Vagina (tissue), 2 donors: ENCODE data around the gene POFUT1.

Experiments used
- POLR2A ChIP-seq, 2 donors: fragments of 450-650 bp; IDR thresholded peaks; one replicate each; pipeline ENCODE4 v1.6.1; 2017; ENCODE audit warnings: antibody characterized with exemption in 2 of 2, mild to moderate bottlenecking in 2 of 2, moderate library complexity in 2 of 2
- TF ChIP-seq, protein P1 (sequence below), 3 experiments: fragments of 450-650 bp in 2 of 3; fragments of 200-600 bp in 1 of 3; sonication (generic) in 1 of 3; IDR thresholded peaks; one replicate each; pipeline ENCODE4 v1.5.1; 2017 to 2019; ENCODE audit warnings: antibody characterized with exemption in 3 of 3, mild to moderate bottlenecking in 2 of 3, moderate library complexity in 2 of 3

DNA sequence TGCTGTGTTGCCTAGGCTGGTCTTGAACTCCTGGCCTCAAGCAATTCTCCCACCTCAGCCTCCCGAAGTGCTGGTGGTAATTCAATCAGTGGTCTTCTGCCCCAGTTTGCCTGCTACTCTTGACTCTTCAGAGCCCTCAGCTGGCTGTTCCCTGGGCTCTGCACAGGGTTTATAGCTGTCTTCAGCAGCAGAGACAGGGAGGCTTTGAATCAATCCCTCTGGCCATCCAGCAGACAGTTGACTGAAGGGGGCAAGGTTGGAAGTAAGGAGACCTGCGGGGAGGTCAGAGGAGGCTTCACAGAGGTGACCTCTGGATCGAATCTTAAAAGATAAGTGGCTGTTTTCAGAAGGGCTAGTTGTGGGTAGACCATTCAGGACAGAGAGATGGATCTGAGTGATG, 43.8 kb downstream of the POFUT1 start:
- TF ChIP-seq POLR2A (IDR thresholded peaks at IDR 0.05) = no peak
- TF ChIP-seq, protein P1, sequence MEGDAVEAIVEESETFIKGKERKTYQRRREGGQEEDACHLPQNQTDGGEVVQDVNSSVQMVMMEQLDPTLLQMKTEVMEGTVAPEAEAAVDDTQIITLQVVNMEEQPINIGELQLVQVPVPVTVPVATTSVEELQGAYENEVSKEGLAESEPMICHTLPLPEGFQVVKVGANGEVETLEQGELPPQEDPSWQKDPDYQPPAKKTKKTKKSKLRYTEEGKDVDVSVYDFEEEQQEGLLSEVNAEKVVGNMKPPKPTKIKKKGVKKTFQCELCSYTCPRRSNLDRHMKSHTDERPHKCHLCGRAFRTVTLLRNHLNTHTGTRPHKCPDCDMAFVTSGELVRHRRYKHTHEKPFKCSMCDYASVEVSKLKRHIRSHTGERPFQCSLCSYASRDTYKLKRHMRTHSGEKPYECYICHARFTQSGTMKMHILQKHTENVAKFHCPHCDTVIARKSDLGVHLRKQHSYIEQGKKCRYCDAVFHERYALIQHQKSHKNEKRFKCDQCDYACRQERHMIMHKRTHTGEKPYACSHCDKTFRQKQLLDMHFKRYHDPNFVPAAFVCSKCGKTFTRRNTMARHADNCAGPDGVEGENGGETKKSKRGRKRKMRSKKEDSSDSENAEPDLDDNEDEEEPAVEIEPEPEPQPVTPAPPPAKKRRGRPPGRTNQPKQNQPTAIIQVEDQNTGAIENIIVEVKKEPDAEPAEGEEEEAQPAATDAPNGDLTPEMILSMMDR (IDR thresholded peaks at IDR 0.05) = no peak
